Measurements from ENCODE around the gene ATP1A2.

Gene ATP1A2

GRCh38 chr1:160158534-160158933 is 43.0 kb downstream of the ATP1A2 start:
- no peak overlapping the region for H2BK120ac ChIP-seq (ENCODE audit: insufficient read depth, low read length, poor library complexity)

GRCh38 chr1:160159846-160160245 is 44.3 kb downstream of the ATP1A2 start:
- no peak overlapping the region for H4K8ac ChIP-seq (ENCODE audit: low read depth, low read length)
- H2AK5ac ChIP-seq (ENCODE audit: low read length) = no peak overlapping the region
- no peak for DNase-seq
- H3K36me3 ChIP-seq (ENCODE audit: control insufficient read depth in 1 of 2, insufficient read depth in 2 of 2, low read length in 2 of 2) = no peaks in the 10 kb centered on the region
- no peak overlapping the region for H4K91ac ChIP-seq (ENCODE audit: low read depth, low read length)
- H3K9me3 ChIP-seq (ENCODE audit: insufficient read depth, low read depth, low read length) = no peaks in the 10 kb centered on the region
- no peak overlapping the region for H3K18ac ChIP-seq (ENCODE audit: low read length)
- no peak overlapping the region for H3K27ac ChIP-seq (ENCODE audit: low read depth, low read length)
- H3K79me2 ChIP-seq (ENCODE audit: control insufficient read depth, insufficient read depth, low read length, poor library complexity) = no peaks in the 10 kb centered on the region
- no peak overlapping the region for H3K9ac ChIP-seq (ENCODE audit: low read length)
- no peak overlapping the region for H3K14ac ChIP-seq (ENCODE audit: low read length)
- no peak overlapping the region for H3K4me3 ChIP-seq (ENCODE audit: low read depth, low read length)
- H3K4me1 ChIP-seq (ENCODE audit: control insufficient read depth in 1 of 2, insufficient read depth in 2 of 2, low read length in 2 of 2) = no peaks in the 10 kb centered on the region
- no peaks in the 10 kb centered on the region for H3K27me3 ChIP-seq (ENCODE audit: insufficient read depth, low read length)
- no peak overlapping the region for H2BK120ac ChIP-seq (ENCODE audit: insufficient read depth, low read length, poor library complexity)
- H4K12ac ChIP-seq (ENCODE audit: low read depth, low read length) = no peak overlapping the region
- no peak overlapping the region for H2BK12ac ChIP-seq (ENCODE audit: low read length)
- no peak overlapping the region for H2BK5ac ChIP-seq (ENCODE audit: low read depth, low read length, poor library complexity)
- no peak overlapping the region for H3K4ac ChIP-seq (ENCODE audit: low read depth, low read length)
- H2AFZ ChIP-seq (ENCODE audit: insufficient read depth, low read length, poor library complexity) = no peak overlapping the region
- no peak overlapping the region for H3K4me2 ChIP-seq (ENCODE audit: low read length)
- no peaks in the 10 kb centered on the region for H3K79me1 ChIP-seq (ENCODE audit: low read length)
- H3K23ac ChIP-seq (ENCODE audit: low read length) = no peak overlapping the region

More at GRCh38 chr1:160158534-160158933, 43.0 kb downstream of the ATP1A2 start:
- Histone ChIP-seq H4K8ac (ENCODE audit: low read depth, low read length) (no peak overlapping the region), H2AK5ac (ENCODE audit: low read length) (no peak overlapping the region), H2BK5ac (ENCODE audit: low read depth, low read length, poor library complexity) (no peak overlapping the region), H3K4me2 (ENCODE audit: low read length) (no peak overlapping the region), H3K9me3 (ENCODE audit: insufficient read depth, low read depth, low read length) (no peaks in the 10 kb centered on the region), H3K79me2 (ENCODE audit: control insufficient read depth, insufficient read depth, low read length, poor library complexity) (no peaks in the 10 kb centered on the region), H3K9ac (ENCODE audit: low read length) (no peak overlapping the region), H3K4me1 (ENCODE audit: control insufficient read depth in 1 of 2, insufficient read depth in 2 of 2, low read length in 2 of 2) (no peaks in the 10 kb centered on the region), H3K27me3 (ENCODE audit: insufficient read depth, low read length) (no peaks in the 10 kb centered on the region), H3K27ac (ENCODE audit: low read depth, low read length) (no peak overlapping the region), H4K12ac (ENCODE audit: low read depth, low read length) (no peak overlapping the region), H3K4ac (ENCODE audit: low read depth, low read length) (no peak overlapping the region), H4K91ac (ENCODE audit: low read depth, low read length) (no peak overlapping the region), H3K14ac (ENCODE audit: low read length) (no peak overlapping the region), H3K36me3 (ENCODE audit: control insufficient read depth in 1 of 2, insufficient read depth in 2 of 2, low read length in 2 of 2) (no peaks in the 10 kb centered on the region), H3K23ac (ENCODE audit: low read length) (no peak overlapping the region), H2AFZ (ENCODE audit: insufficient read depth, low read length, poor library complexity) (no peak overlapping the region), H3K79me1 (ENCODE audit: low read length) (no peaks in the 10 kb centered on the region), H2BK12ac (ENCODE audit: low read length) (no peak overlapping the region), H3K4me3 (ENCODE audit: low read depth, low read length) (no peak overlapping the region), H3K18ac (ENCODE audit: low read length) (no peak overlapping the region)
- WGBS (ENCODE audit: extremely low coverage, insufficient coverage, insufficient read length) = no CpG with 5 or more reads among the region's 4 CpGs
- DNase-seq = no peak

GRCh38 chr1:160161965-160162705 is 46.6 kb downstream of the ATP1A2 start:
- Histone ChIP-seq H3K79me1 (ENCODE audit: low read length) (no peaks in the 10 kb centered on the region), H3K27ac (ENCODE audit: low read depth, low read length) (no peak overlapping the region), H3K4me3 (ENCODE audit: low read depth, low read length) (no peak overlapping the region), H4K8ac (ENCODE audit: low read depth, low read length) (no peak overlapping the region), H4K12ac (ENCODE audit: low read depth, low read length) (no peak overlapping the region), H2BK120ac (ENCODE audit: insufficient read depth, low read length, poor library complexity) (no peak overlapping the region), H3K4ac (ENCODE audit: low read depth, low read length) (no peak overlapping the region), H2AFZ (ENCODE audit: insufficient read depth, low read length, poor library complexity) (no peak overlapping the region), H3K36me3 (ENCODE audit: control insufficient read depth in 1 of 2, insufficient read depth in 2 of 2, low read length in 2 of 2) (no peaks in the 10 kb centered on the region), H2AK5ac (ENCODE audit: low read length) (no peak overlapping the region), H3K18ac (ENCODE audit: low read length) (no peak overlapping the region), H3K4me1 (ENCODE audit: control insufficient read depth in 1 of 2, insufficient read depth in 2 of 2, low read length in 2 of 2) (no peaks in the 10 kb centered on the region), H2BK5ac (ENCODE audit: low read depth, low read length, poor library complexity) (no peak overlapping the region), H3K4me2 (ENCODE audit: low read length) (no peak overlapping the region), H3K27me3 (ENCODE audit: insufficient read depth, low read length) (no peaks in the 10 kb centered on the region), H2BK12ac (ENCODE audit: low read length) (peak overlapping the region; percentile 15), H3K79me2 (ENCODE audit: control insufficient read depth, insufficient read depth, low read length, poor library complexity) (no peaks in the 10 kb centered on the region), H3K9me3 (ENCODE audit: insufficient read depth, low read depth, low read length) (no peaks in the 10 kb centered on the region), H3K9ac (ENCODE audit: low read length) (no peak overlapping the region), H4K91ac (ENCODE audit: low read depth, low read length) (no peak overlapping the region), H3K14ac (ENCODE audit: low read length) (no peak overlapping the region), H3K23ac (ENCODE audit: low read length) (no peak overlapping the region)
- no CpG with 5 or more reads among the region's 6 CpGs for WGBS (ENCODE audit: extremely low coverage, insufficient coverage, insufficient read length)
- peak in 1 of 2 donors; percentile 64 for DNase-seq

GRCh38 chr1:160162931-160163330 is 47.4 kb downstream of the ATP1A2 start:
- Histone ChIP-seq H2BK120ac (ENCODE audit: insufficient read depth, low read length, poor library complexity) (no peak overlapping the region), H3K79me1 (ENCODE audit: low read length) (no peaks in the 10 kb centered on the region)

More at GRCh38 chr1:160162931-160163330, 47.4 kb downstream of the ATP1A2 start:
- H3K79me2 ChIP-seq (ENCODE audit: control insufficient read depth, insufficient read depth, low read length, poor library complexity) = no peaks in the 10 kb centered on the region
- no peak overlapping the region for H3K23ac ChIP-seq (ENCODE audit: low read length)
- H2BK12ac ChIP-seq (ENCODE audit: low read length) = no peak overlapping the region
- H4K8ac ChIP-seq (ENCODE audit: low read depth, low read length) = no peak overlapping the region
- no peak overlapping the region for H3K27ac ChIP-seq (ENCODE audit: low read depth, low read length)
- H3K36me3 ChIP-seq (ENCODE audit: control insufficient read depth in 1 of 2, insufficient read depth in 2 of 2, low read length in 2 of 2) = no peaks in the 10 kb centered on the region
- no peak overlapping the region for H4K91ac ChIP-seq (ENCODE audit: low read depth, low read length)
- H2AK5ac ChIP-seq (ENCODE audit: low read length) = no peak overlapping the region
- no peak overlapping the region for H3K18ac ChIP-seq (ENCODE audit: low read length)
- H3K9ac ChIP-seq (ENCODE audit: low read length) = no peak overlapping the region
- H4K12ac ChIP-seq (ENCODE audit: low read depth, low read length) = no peak overlapping the region
- no peak overlapping the region for H2BK5ac ChIP-seq (ENCODE audit: low read depth, low read length, poor library complexity)
- DNase-seq = no peak
- no peaks in the 10 kb centered on the region for H3K27me3 ChIP-seq (ENCODE audit: insufficient read depth, low read length)
- no peak overlapping the region for H2AFZ ChIP-seq (ENCODE audit: insufficient read depth, low read length, poor library complexity)
- H3K14ac ChIP-seq (ENCODE audit: low read length) = no peak overlapping the region
- H3K4me1 ChIP-seq (ENCODE audit: control insufficient read depth in 1 of 2, insufficient read depth in 2 of 2, low read length in 2 of 2) = no peaks in the 10 kb centered on the region
- H3K4me3 ChIP-seq (ENCODE audit: low read depth, low read length) = no peak overlapping the region
- no CpG with 5 or more reads among the region's 2 CpGs for WGBS (ENCODE audit: extremely low coverage, insufficient coverage, insufficient read length)
- H3K4ac ChIP-seq (ENCODE audit: low read depth, low read length) = no peak overlapping the region
- no peak overlapping the region for H3K4me2 ChIP-seq (ENCODE audit: low read length)
- no peaks in the 10 kb centered on the region for H3K9me3 ChIP-seq (ENCODE audit: insufficient read depth, low read depth, low read length)

Measured in trophoblast cell (in vitro differentiated cells and primary cell).